Mesodermal cell (in vitro differentiated cells): ENCODE data around the gene TMCO6.

ENCODE experiments used
- H3K27ac ChIP-seq: 2 replicates; pipeline ENCODE4 v1.7.0; 2013; ENCODE audit warnings: mild to moderate bottlenecking, low read depth, low read length, moderate library complexity; ENCODE audit not compliant: severe bottlenecking
- H3K36me3 ChIP-seq: 2 replicates; pipeline ENCODE4 v1.7.1; 2013; ENCODE audit warnings: mild to moderate bottlenecking, low read length, moderate library complexity; ENCODE audit not compliant: control insufficient read depth, insufficient read depth
- H3K4me1 ChIP-seq: one replicate; pipeline ENCODE4 v1.7.1; 2013; ENCODE audit warnings: mild to moderate bottlenecking, low read length; ENCODE audit not compliant: insufficient read depth, control insufficient read depth, poor library complexity, severe bottlenecking
- H3K4me3 ChIP-seq: 2 replicates; pipeline ENCODE4 v1.7.0; 2013; ENCODE audit warnings: low read length, control low read depth, mild to moderate bottlenecking; ENCODE audit not compliant: insufficient read depth, poor library complexity, severe bottlenecking; ENCODE audit errors: extremely low read depth
- H3K9me3 ChIP-seq: 2 replicates; pipeline ENCODE4 v1.7.1; 2013; ENCODE audit warnings: mild to moderate bottlenecking, low read length, moderate library complexity; ENCODE audit not compliant: control insufficient read depth
- WGBS, 2 experiments: methylation state at CpG; one replicate each; pipeline ENCODE4 v1.1.5; 2013; ENCODE audit warnings: missing lambda C conversion rate in 2 of 2; ENCODE audit not compliant: insufficient coverage in 2 of 2; 5-methylcytosine and 5-hydroxymethylcytosine counted together

TMCO6 gene

DNA sequence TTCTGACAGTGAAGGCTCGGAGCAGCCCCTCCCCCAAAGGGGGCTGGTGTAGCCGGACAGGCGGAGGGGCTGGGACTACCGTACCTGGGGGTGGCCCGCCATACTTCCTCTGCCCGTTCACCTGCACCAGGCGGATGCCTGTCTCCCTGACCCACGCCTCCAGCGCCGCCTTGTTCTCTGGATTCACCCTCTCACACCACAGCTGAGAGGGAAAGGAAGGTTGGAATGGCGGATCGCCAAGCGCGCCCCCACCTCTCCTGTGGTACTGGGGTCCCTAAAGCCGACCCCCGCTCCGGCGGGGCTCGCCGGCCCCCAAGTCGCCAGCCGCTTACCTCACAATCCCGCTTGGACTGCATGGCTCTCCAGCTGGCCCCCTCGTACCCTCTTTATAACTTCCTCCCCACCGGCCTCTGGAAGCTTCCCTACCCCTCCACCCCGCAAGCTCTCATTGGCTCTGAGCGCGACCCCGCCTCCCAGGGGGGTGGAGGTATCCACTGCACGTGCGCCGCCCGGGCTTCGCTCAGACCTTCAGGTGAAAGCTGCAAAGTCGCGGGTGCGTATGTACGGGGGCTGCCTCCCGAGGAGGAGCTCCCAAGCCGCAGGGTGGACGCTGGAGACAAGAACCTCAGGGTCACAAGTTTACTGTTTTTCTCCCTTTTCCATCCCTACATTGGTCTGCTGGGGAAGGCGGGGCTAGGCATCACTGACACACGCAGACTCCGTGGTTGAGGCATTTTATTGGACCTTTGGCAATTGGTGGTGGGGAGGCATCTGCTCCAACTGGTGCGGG lies 34.1 kb downstream of the TMCO6 start, which contains the start of gene DND1:
Gene DND1, minus strand, starts transcription at position 390 of the 790 bp plus-strand sequence. Its CDS starts 34 bp downstream, at position 356.
- H3K36me3 ChIP-seq = peaks cover 86% of the 10 kb centered on the region

DNA sequence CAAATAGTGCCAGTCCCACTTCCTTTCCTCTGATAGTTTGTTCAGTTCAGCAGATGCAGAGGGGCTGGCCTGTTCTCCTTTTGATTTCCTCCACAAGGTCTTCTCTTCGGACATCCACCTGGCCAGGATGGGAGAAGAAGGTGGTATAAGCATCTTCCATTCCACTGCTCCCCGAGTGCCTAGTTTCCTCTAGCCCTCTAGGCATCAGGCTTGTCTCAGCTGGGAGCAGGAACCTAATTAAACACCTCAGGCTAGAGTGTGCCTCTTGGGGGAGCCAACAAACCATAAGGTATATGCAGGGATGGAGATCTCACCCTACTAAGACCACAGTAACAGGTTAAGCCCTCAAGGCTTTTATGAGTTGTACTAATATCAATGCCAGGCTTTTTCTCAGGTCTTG lies 35.0 kb downstream of the TMCO6 start:
- Histone ChIP-seq H3K36me3 (peaks cover 84% of the 10 kb centered on the region), H3K4me3 (no peak overlapping the region)
- WGBS, 2 experiments = 82% methylated on average over 2 of the region's 2 CpGs; no CpG with 5 or more reads in 1 of the 2 experiments

More for the DNA sequence above, 34.1 kb downstream of the TMCO6 start, which contains the start of gene DND1:
- H3K4me3 ChIP-seq = no peak within 1 kb of the TSS
- H3K4me1 ChIP-seq = no peaks in the 10 kb centered on the region
- WGBS, 2 experiments = 94% methylated on average over 31 to 40 of the region's 45 CpGs
- no peaks in the 10 kb centered on the region for H3K9me3 ChIP-seq
- no peak within 1 kb of the TSS for H3K27ac ChIP-seq

DNA sequence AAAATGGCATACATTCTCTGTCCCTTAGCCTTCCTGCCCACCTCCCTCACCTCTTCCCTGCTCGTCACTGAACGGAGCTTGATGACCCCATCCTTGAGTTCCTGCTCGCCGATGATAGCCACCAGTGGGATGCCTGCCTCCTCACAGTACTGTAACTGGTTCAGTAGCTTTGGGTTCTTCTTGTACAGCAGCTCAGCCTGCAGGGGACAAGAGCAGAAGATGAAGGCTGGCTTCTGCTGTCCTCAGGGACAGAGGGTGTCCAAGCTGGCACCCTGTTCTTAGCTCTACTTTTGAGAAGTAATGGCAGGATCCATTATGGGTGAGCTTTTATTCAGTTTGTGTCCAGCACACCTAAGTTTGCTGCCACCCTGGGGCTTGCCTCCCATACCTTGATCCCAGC lies 35.4 kb downstream of the TMCO6 start:
- no peaks in the 10 kb centered on the region for H3K4me1 ChIP-seq
- H3K27ac ChIP-seq = no peak overlapping the region
- H3K9me3 ChIP-seq = no peaks in the 10 kb centered on the region
- no peak overlapping the region for H3K4me3 ChIP-seq
- WGBS, 2 experiments = 83 to 100% methylated on average over 3 to 4 of the region's 4 CpGs
- H3K36me3 ChIP-seq = peaks cover 84% of the 10 kb centered on the region

More for the DNA sequence above, 35.0 kb downstream of the TMCO6 start:
- Histone ChIP-seq H3K9me3 (no peaks in the 10 kb centered on the region), H3K27ac (no peak overlapping the region), H3K4me1 (no peaks in the 10 kb centered on the region)

DNA sequence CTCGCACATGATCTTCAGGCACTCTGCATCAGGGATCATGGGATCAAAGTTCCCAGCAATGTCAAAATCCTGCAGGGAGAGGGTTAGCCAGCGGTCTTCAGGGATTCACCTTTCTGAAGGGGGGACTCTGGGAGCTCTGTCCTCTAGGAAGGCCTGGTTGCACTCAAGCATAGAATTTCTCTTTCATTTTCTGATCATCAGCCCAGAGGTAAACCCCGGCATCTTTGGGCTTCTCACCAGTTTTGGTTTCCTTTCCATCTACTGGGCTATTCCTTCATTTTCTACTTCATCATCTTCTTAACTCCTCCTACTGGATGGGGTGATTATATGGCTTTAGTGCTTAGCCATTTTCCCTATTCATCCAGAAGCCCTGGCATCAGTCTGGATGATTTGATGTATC lies 38.7 kb downstream of the TMCO6 start:
- no peaks in the 10 kb centered on the region for H3K9me3 ChIP-seq
- H3K27ac ChIP-seq = no peak overlapping the region
- peaks cover 94% of the 10 kb centered on the region for H3K36me3 ChIP-seq
- no peak overlapping the region for H3K4me3 ChIP-seq
- 94 to 97% methylated on average over 3 of the region's 3 CpGs for WGBS, 2 experiments
- no peaks in the 10 kb centered on the region for H3K4me1 ChIP-seq

DNA sequence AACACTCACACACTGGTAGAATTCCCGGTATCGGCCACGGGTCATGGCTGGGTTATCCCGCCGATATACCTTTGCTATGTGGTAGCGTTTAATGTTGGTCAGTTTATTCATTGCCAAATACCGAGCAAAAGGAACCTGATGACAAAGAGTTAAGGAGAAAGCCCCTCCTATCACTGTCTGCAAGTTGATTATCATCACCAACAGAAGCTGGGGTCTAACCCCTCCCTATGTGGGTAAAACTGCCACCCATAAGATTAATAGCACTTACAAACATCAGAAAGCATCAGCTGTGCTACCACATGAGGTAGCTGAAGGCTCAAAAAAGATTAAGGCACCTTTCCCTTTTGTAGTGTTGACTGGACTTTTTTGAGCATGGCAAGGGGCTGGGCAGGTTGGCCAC lies 39.7 kb downstream of the TMCO6 start:
- Histone ChIP-seq H3K9me3 (no peaks in the 10 kb centered on the region), H3K4me1 (no peaks in the 10 kb centered on the region), H3K4me3 (no peak overlapping the region), H3K36me3 (peaks cover 94% of the 10 kb centered on the region), H3K27ac (no peak overlapping the region)
- WGBS, 2 experiments = 90% methylated on average over 4 of the region's 7 CpGs; no CpG with 5 or more reads in 1 of the 2 experiments

DNA sequence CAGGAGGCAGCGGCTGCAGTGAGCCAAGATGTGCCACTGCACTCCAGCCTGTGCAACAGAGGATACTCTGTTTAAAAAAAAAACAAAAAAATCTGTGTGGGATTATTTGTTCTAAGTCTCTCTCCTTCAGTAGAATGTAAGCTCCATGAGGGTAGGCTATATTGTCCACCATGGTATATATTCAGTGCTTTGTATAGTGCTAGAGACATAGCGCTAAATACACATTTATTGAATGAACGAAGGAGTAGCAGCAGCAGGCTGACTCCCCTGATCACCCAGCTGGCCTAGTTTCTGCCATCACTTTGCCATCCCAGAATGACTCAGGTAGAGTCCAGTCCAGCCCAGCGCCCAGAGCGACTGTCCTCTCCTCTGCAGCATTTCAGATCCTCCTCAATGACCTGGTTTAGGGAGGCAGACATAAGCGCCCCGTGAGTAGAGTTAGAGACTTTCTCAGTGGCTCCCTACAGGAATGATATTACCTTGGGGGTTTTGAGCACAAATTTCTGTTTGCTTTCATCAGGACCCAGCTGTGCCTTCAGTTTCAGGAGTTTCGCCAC lies 51.2 kb downstream of the TMCO6 start:
- Histone ChIP-seq H3K9me3 (no peaks in the 10 kb centered on the region), H3K4me3 (peak overlapping the region; percentile 80), H3K27ac (peak overlapping the region; percentile 83), H3K36me3 (peaks cover 57% of the 10 kb centered on the region), H3K4me1 (peaks cover 2% of the 10 kb centered on the region)
- WGBS, 2 experiments = 65 to 71% methylated on average over 6 to 8 of the region's 8 CpGs

DNA sequence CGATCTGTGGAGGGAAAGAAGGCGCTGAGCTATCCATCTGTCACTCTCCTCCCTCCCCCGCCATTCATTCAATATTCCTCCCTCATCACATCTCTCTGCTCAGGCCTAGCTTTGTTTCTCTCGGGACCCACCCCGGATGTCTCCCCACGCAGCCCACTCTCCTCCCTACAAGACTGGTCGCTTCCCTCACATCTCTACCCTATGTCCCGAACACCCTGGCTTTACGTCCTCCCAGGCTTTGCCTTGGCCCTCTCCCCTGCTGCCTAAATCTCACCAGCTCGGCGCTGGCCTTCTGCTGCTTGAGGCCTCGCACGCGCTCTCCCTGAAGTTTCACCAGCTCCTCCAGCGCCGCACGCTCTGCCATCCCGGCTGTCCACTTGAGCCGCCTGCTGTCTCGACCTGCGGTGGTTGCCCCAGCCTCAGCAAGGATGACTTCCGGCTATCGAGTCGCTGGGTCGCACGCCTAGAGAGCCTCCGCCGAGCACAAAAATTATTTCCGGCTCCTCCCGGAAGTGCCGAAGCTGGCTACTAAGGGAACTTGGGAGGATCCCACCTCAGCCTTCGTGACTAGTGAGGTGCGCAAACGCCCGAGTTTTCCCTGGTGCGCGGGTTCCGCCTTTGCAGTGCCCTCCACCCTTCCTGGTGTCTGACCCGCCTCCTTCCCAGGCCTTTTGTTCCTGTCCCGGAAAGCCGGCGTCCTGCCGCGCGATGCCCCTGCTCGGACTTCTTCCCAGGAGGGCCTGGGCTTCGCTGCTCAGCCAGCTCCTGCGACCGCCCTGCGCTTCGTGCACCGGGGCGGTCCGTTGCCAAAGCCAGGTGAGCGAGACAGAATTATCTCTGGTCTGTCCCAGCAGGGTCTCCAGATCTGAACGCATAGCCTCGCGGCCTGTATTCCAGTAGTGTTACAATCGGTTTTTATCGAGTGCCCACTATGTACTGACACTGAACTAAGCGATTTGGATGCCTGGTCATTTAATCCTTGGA lies 52.0 kb downstream of the TMCO6 start, which contains the start of the genes HARS1 and HARS2:
Gene HARS1, minus strand, starts transcription at position 430 of the 984 bp plus-strand sequence. Its CDS starts 66 bp downstream, at position 364.
Gene HARS2, plus strand, starts transcription at position 515 of the 984 bp plus-strand sequence. Its CDS starts 194 bp downstream, at position 709.
- 0 to 1% methylated on average over 59 to 60 of the region's 61 CpGs for WGBS, 2 experiments
- Histone ChIP-seq H3K4me1 (peaks cover 2% of the 10 kb centered on the region), H3K27ac (peak within 1 kb of the TSS; percentile 83), H3K4me3 (peak within 1 kb of the TSS; percentile 80), H3K9me3 (no peaks in the 10 kb centered on the region), H3K36me3 (peaks cover 65% of the 10 kb centered on the region)

DNA sequence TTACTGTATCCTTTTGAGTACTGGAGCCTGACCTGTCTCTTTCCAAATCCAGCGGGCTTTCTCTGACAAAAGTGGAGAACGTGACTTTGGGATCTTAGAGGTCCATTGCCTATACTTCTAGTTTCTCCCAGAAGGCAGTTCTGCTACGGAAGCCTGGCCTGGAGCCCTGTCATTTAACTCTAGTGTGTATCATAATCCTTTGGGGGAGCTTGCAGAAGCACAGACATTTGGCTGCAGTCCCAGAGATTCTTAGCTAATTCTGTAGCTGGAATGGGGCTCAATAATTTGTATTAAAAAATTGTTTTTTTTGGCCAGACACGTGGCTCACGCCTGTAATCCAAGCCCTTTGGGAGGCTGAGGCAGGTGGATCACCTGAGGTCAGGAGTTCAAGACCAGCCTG lies 55.0 kb downstream of the TMCO6 start:
- no peak overlapping the region for H3K4me3 ChIP-seq
- H3K36me3 ChIP-seq = peaks cover 71% of the 10 kb centered on the region
- no peak overlapping the region for H3K27ac ChIP-seq
- H3K4me1 ChIP-seq = peaks cover 2% of the 10 kb centered on the region
- no peaks in the 10 kb centered on the region for H3K9me3 ChIP-seq
- WGBS, 2 experiments = 92 to 96% methylated on average over 1 to 5 of the region's 5 CpGs
